ENCODE data around the gene VPREB3. TPM values are rescaled to one million over a fixed set of nuclear protein-coding genes. Genes with fewer than 3 reads are reported as not detected.

The VPREB3 gene
- total RNA-seq, 4 donors from 2014 or later = not detected

DNA sequence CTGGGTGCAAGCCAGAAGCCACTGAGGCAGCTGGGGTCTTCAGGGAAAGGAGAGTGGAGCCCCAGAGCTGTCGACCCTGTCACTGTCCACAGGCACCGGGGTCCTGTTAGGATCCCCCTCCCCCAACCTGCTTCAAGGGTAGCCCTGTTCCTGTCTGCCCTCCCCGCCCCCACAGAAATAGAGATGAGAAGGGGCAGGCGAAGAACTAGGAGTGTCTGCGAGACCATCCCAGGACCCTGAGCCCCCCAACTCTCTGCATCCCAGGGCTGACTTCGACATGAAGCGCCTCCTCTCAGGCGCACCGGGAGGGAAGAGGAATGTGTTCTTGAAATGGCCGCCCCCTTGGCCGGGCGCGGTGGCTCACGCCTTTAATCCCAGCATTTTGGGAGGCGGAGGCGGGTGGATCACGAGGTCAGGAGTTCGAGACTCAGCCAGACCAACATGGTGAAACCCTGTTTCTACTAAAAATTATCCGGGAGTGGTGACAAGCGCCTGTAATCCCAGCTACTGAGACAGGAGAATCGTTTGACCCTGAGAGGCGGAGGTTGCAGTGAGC is 2.7 kb downstream of the VPREB3 start:
- TF ChIP-seq, protein P1, sequence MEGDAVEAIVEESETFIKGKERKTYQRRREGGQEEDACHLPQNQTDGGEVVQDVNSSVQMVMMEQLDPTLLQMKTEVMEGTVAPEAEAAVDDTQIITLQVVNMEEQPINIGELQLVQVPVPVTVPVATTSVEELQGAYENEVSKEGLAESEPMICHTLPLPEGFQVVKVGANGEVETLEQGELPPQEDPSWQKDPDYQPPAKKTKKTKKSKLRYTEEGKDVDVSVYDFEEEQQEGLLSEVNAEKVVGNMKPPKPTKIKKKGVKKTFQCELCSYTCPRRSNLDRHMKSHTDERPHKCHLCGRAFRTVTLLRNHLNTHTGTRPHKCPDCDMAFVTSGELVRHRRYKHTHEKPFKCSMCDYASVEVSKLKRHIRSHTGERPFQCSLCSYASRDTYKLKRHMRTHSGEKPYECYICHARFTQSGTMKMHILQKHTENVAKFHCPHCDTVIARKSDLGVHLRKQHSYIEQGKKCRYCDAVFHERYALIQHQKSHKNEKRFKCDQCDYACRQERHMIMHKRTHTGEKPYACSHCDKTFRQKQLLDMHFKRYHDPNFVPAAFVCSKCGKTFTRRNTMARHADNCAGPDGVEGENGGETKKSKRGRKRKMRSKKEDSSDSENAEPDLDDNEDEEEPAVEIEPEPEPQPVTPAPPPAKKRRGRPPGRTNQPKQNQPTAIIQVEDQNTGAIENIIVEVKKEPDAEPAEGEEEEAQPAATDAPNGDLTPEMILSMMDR (IDR thresholded peaks at IDR 0.05) = no peak
- TF ChIP-seq POLR2A (IDR thresholded peaks at IDR 0.05) = no peak
- H3K4me3 ChIP-seq (replicated peaks in 1 of 3) = peak overlapping the region; percentile 61 to 78 (median 72)
- no peaks in the 10 kb centered on the region for H3K9me3 ChIP-seq
- WGBS, 2 donors = 31 to 39% methylated on average over 18 to 21 of the region's 22 CpGs
- H3K36me3 ChIP-seq = no peaks in the 10 kb centered on the region
- DNase-seq = peak; percentile 44 to 55
- peaks cover 5 to 9% of the 10 kb centered on the region in 2 donors for H3K4me1 ChIP-seq
- no peaks in the 10 kb centered on the region for H3K27me3 ChIP-seq
- intact Hi-C loops (cut with DNase I) = no loop called here
- peak overlapping the region; percentile 82 to 91 (median 89) for H3K27ac ChIP-seq

DNA sequence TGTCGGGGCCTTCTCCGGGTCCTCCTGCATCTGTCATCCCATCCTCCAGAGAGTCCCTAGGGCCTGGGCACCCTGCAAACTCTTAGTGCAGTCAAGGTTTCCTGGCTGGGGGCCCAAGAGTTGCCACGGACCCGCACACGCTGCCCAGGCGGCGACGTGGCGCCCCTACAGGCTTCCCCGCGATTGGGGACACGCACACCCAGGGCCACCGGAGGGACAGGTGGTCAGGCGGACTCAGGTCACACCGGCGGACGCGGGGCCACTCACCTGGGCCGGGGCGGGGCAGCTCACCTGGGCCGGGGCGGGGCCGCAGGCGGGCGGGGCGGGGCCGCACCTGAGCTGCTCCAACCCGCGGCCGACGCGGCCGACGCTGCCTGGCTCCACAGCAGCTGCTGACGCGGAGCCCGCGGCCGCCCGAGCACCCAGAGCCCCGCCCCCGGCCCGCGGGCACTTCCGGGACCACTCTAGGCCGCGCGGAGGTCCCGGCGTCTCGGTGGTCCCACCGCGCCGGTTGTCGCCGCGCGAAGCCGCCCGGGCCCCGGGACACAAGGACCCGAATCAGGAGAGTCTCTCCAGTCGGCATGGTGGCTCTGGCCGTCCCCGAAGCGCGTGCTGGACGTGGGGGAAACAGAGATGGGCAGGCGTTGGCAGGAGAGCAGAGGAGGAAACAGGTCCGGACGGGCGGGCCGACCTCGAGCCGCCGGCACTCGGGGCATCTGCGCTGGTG is 3.3 kb downstream of the VPREB3 start, which contains the start of gene ZNF70:
ZNF70 (minus strand) TSS at position 399 of the 727 bp plus-strand sequence. CDS start 5,972 bp downstream, outside the sequence.
- 0 to 2% methylated on average over 6 to 11 of the region's 78 CpGs for WGBS, 2 donors
- TF ChIP-seq POLR2A (IDR thresholded peaks at IDR 0.05) = peak in 1 of 2 donors; percentile 76
- TF ChIP-seq, protein P1 (IDR thresholded peaks at IDR 0.05) = peak in 2 of 6 experiments; percentile 13 to 20
- Histone ChIP-seq H3K9me3 (no peaks in the 10 kb centered on the region), H3K36me3 (no peaks in the 10 kb centered on the region), H3K4me1 (peaks cover 5 to 9% of the 10 kb centered on the region in 2 donors), H3K27ac (peak within 1 kb of the TSS; percentile 82 to 91 (median 89)), H3K27me3 (no peaks in the 10 kb centered on the region), H3K4me3 (replicated peaks in 1 of 3) (peak within 1 kb of the TSS; percentile 61 to 78 (median 72))
- intact Hi-C loops (cut with DNase I) = no loop called here
- DNase-seq = peak; percentile 93 to 94

DNA sequence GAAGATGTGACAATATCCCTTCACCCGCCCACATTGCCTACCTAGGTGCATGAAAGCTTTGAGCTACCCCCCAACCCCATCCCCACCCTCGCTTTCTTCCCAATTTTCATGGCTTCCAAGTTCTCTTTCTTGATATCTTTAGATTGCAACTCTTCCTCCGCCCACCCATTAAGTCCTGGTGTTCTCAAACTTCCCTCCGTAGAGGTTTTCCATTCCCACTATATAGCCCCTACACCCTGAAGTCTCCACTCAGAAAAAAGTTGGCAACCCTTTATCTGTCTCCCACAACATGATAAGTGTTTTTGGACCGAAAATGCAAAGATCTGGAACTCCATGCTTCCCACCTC is 3.9 kb downstream of the VPREB3 start:
- intact Hi-C loops (cut with DNase I) = no loop called here
- DNase-seq = no peak
- no peak for TF ChIP-seq POLR2A (IDR thresholded peaks at IDR 0.05)
- TF ChIP-seq, protein P1 (IDR thresholded peaks at IDR 0.05) = no peak
- H3K27ac ChIP-seq = peak overlapping the region; percentile 65 to 89 (median 67)
- H3K4me3 ChIP-seq (replicated peaks in 1 of 3) = peak overlapping the region; percentile 59 to 72 (median 61)
- H3K36me3 ChIP-seq = no peaks in the 10 kb centered on the region
- WGBS, 2 donors = 25 to 41% methylated on average over 5 of the region's 5 CpGs
- H3K4me1 ChIP-seq = peaks cover 5 to 9% of the 10 kb centered on the region in 2 donors
- H3K27me3 ChIP-seq = no peaks in the 10 kb centered on the region
- no peaks in the 10 kb centered on the region for H3K9me3 ChIP-seq

DNA sequence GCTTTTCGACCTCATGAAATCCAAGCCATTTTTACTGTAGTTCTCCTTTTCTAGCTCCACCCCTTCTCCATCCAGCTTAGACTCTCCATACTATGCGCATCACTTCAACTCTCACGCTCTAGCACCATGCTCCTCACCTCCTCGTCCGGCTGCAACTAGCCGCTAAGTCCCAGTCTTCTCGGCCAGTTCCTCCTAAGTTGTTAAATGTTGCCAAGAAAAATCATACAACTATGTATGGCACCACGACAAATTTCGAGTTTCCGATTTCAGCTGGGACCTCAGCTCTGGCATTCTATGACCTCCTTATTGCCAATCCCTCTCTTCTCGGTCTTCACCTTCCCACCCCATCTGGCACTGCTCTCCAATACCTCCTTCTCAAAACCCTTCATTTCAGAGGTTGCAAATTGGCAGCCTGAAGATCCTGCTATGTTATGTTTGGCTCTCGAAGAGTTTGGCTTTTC is 4.4 kb downstream of the VPREB3 start:
- Histone ChIP-seq H3K9me3 (no peaks in the 10 kb centered on the region), H3K27ac (no peak overlapping the region), H3K27me3 (no peaks in the 10 kb centered on the region), H3K4me1 (peaks cover 5 to 9% of the 10 kb centered on the region in 2 donors), H3K4me3 (replicated peaks in 1 of 3) (no peak overlapping the region), H3K36me3 (peaks cover 0 to 1% of the 10 kb centered on the region in 2 donors)
- 46 to 55% methylated on average over 12 of the region's 12 CpGs for WGBS, 2 donors
- no peak for DNase-seq
- TF ChIP-seq, protein P1 (IDR thresholded peaks at IDR 0.05) = no peak
- TF ChIP-seq POLR2A (IDR thresholded peaks at IDR 0.05) = no peak
- intact Hi-C loops (cut with DNase I) = no loop called here

DNA sequence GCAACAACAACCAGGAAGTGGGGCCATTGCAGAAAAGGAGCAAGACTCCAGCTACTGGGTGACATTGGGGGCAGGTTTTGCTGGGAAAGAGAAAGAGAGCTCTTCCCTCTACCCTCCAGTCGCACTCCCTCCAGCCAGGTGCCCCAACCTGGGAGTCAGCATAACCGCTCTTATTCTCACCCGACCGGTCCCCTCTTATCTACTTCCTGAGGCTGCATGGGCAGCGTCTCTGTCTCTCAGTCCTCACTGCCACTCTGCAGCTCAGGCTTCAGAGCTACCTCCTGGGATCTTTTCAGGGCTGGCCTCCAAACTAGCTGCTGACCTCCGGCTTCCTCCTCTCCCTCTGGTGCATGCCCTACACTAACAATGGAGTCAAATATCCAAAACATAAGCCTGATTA is 8.4 kb downstream of the VPREB3 start:
- no peak for DNase-seq
- Histone ChIP-seq H3K27me3 (no peaks in the 10 kb centered on the region), H3K27ac (no peak overlapping the region), H3K4me3 (replicated peaks in 1 of 3) (no peak overlapping the region), H3K9me3 (no peaks in the 10 kb centered on the region), H3K36me3 (peaks cover 13 to 18% of the 10 kb centered on the region in 2 donors), H3K4me1 (peaks cover 5 to 9% of the 10 kb centered on the region in 2 donors)
- TF ChIP-seq, protein P1 (IDR thresholded peaks at IDR 0.05) = no peak
- no peak for TF ChIP-seq POLR2A (IDR thresholded peaks at IDR 0.05)
- WGBS, 2 donors = 55 to 68% methylated on average over 6 of the region's 6 CpGs
- intact Hi-C loops (cut with DNase I) = no loop called here
